SK-N-SH (cell line): ENCODE data around the gene PDZD2. TPM values are rescaled to one million over a fixed set of nuclear protein-coding genes. Genes with fewer than 3 reads are reported as not detected.
A peak's percentile ranks its signal among the peaks of the same experiment; 100 is the strongest.

ENCODE experiments used
- CTCF ChIA-PET: fragments of 300-600, 350-600 bp; formaldehyde crosslinking; extraction: SDS; loops from one replicate; lab custom pipeline; 2021; lab: Yijun Ruan, JAX
- POLR2A ChIA-PET: fragments of 350-600 bp; sonication (Branson Sonifier 250); formaldehyde crosslinking; extraction: SDS; loops from one replicate; lab custom pipeline; 2020; ENCODE audit warnings: antibody characterized with exemption, inconsistent platforms; lab: Yijun Ruan, JAX
- DNase-seq: peaks from one replicate; pipeline ENCODE4 v3.0.0; 2012
- H2AFZ ChIP-seq: fragments of 200-600 bp; sonication (generic); 2 replicates; pipeline ENCODE4 v1.8.1; 2016; ENCODE audit warnings: antibody characterized with exemption, mild to moderate bottlenecking, low read depth
- H3F3A ChIP-seq: fragments of 200-600 bp; sonication (generic); replicated peaks from 2 replicates; pipeline ENCODE3; 2016; ENCODE audit warnings: antibody characterized with exemption, mild to moderate bottlenecking; ENCODE audit not compliant: insufficient read depth
- H3K27ac ChIP-seq, 2 experiments: fragments of 200-500 bp in 1 of 2; fragments of 200-600 bp in 1 of 2; sonication (Bioruptor generic) in 1 of 2; sonication (generic), shearing (Covaris generic) in 1 of 2; 2 replicates each; pipeline versions ENCODE4 v1.5.1 to v1.6.1; 2014 to 2016; ENCODE audit warnings: low read depth in 2 of 2, inconsistent platforms in 1 of 2, low read length in 1 of 2, mild to moderate bottlenecking in 1 of 2, mixed read lengths in 1 of 2
- H3K27me3 ChIP-seq: fragments of 200-600 bp; sonication (generic), shearing (Covaris generic); 2 replicates; pipeline ENCODE4 v1.6.1; 2016; ENCODE audit warnings: mixed run types; ENCODE audit not compliant: insufficient read depth
- H3K36me3 ChIP-seq, 2 experiments: fragments of 200-500 bp in 1 of 2; fragments of 200-600 bp in 1 of 2; sonication (Bioruptor generic) in 1 of 2; sonication (generic) in 1 of 2; replicated peaks in 1 of 2; 2 replicates each; pipeline versions ENCODE3 to v1.5.1; 2014 to 2016; ENCODE audit warnings: low read length in 1 of 2, mild to moderate bottlenecking in 1 of 2; ENCODE audit not compliant: insufficient read depth in 2 of 2, control insufficient read depth in 1 of 2
- H3K4me1 ChIP-seq, 2 experiments: fragments of 200-500 bp in 1 of 2; fragments of 200-600 bp in 1 of 2; sonication (Bioruptor generic) in 1 of 2; sonication (generic), shearing (Covaris generic) in 1 of 2; 2 replicates each; pipeline versions ENCODE4 v1.5.1 to v1.6.1; 2014 to 2016; ENCODE audit warnings: low read depth in 1 of 2, low read length in 1 of 2, mixed run types in 1 of 2; ENCODE audit not compliant: insufficient read depth in 2 of 2, control insufficient read depth in 1 of 2
- H3K4me2 ChIP-seq: fragments of 200-600 bp; sonication (generic), shearing (Covaris generic); 2 replicates; pipeline ENCODE4 v1.6.1; 2017; ENCODE audit warnings: mixed run types
- H3K4me3 ChIP-seq, 2 experiments: fragments of 200-500 bp in 1 of 2; fragments of 200-600 bp in 1 of 2; sonication (Bioruptor generic) in 1 of 2; sonication (generic), shearing (Covaris generic) in 1 of 2; 2 replicates each; pipeline versions ENCODE4 v1.5.1 to v1.8.1; 2014 to 2016; ENCODE audit warnings: low read depth in 2 of 2, inconsistent platforms in 1 of 2, low read length in 1 of 2, mild to moderate bottlenecking in 1 of 2, mixed read lengths in 1 of 2, moderate library complexity in 1 of 2
- H3K79me2 ChIP-seq: fragments of 200-600 bp; sonication (generic); 2 replicates; pipeline ENCODE4 v1.8.1; 2017; ENCODE audit warnings: mild to moderate bottlenecking; ENCODE audit not compliant: insufficient read depth
- H3K9ac ChIP-seq: fragments of 200-600 bp; sonication (generic); 2 replicates; pipeline ENCODE4 v1.6.1; 2017; ENCODE audit warnings: mixed run types
- H3K9me2 ChIP-seq: fragments of 200-600 bp; sonication (generic); 2 replicates; pipeline ENCODE4 v1.6.1; 2017; ENCODE audit warnings: mixed run types
- H3K9me3 ChIP-seq: fragments of 200-600 bp; sonication (generic); 2 replicates; pipeline ENCODE4 v1.6.1; 2017; ENCODE audit warnings: mixed run types, mild to moderate bottlenecking, moderate library complexity
- H4K20me1 ChIP-seq: fragments of 200-600 bp; sonication (generic); 2 replicates; pipeline ENCODE4 v1.6.1; 2017; ENCODE audit warnings: mild to moderate bottlenecking, mixed run types; ENCODE audit not compliant: insufficient read depth
- CHD2 ChIP-seq: fragments of 150-350 bp; IDR thresholded peaks from 2 replicates; pipeline ENCODE4 v1.6.1; 2018; ENCODE audit warnings: low read length; ENCODE audit not compliant: partially characterized antibody
- CTCF ChIP-seq: fragments of 200-600 bp; sonication (generic); IDR thresholded peaks from 2 replicates; pipeline ENCODE4 v1.6.1; 2017; ENCODE audit warnings: antibody characterized with exemption, mild to moderate bottlenecking, moderate library complexity
- ELF1 ChIP-seq: IDR thresholded peaks from 2 replicates; pipeline ENCODE4 v1.4.0; 2012
- EZH2phosphoT487 ChIP-seq: fragments of 200-600 bp; sonication (generic); IDR thresholded peaks from 2 replicates; pipeline ENCODE4 v1.6.1; 2017; ENCODE audit warnings: low read depth, mixed run types, mild to moderate bottlenecking, antibody characterized with exemption, moderate library complexity, borderline replicate concordance
- FOSL2 ChIP-seq: IDR thresholded peaks from 2 replicates; pipeline ENCODE4 v1.4.0; 2012; ENCODE audit warnings: low read depth, mild to moderate bottlenecking, moderate library complexity, borderline replicate concordance
- FOXM1 ChIP-seq: IDR thresholded peaks from 2 replicates; pipeline ENCODE4 v1.4.0; 2012; ENCODE audit warnings: low read depth, mild to moderate bottlenecking
- GATA2 ChIP-seq: sonication (generic); formaldehyde crosslinking; IDR thresholded peaks from 2 replicates; pipeline ENCODE4 v1.5.0; 2020; ENCODE audit warnings: mild to moderate bottlenecking, missing genetic modification reagents
- IRF3 ChIP-seq: fragments of 150-350 bp; IDR thresholded peaks from 2 replicates; pipeline ENCODE4 v1.6.1; 2016; ENCODE audit warnings: mild to moderate bottlenecking, low read depth, low read length
- MAX ChIP-seq: IDR thresholded peaks from 2 replicates; pipeline ENCODE4 v1.4.0; 2012; ENCODE audit warnings: low read depth
- MEF2A ChIP-seq: IDR thresholded peaks from 2 replicates; pipeline ENCODE4 v1.4.0; 2012; ENCODE audit warnings: low read depth, borderline replicate concordance
- MXI1 ChIP-seq: IDR thresholded peaks from 2 replicates; pipeline ENCODE4 v1.6.1; 2012; ENCODE audit warnings: mild to moderate bottlenecking, low read depth, low read length, improper control_type of control experiment
- NRF1 ChIP-seq: IDR thresholded peaks from 2 replicates; pipeline ENCODE4 v1.6.1; 2012; ENCODE audit warnings: low read depth, mild to moderate bottlenecking, low read length
- PBX3 ChIP-seq: IDR thresholded peaks from 2 replicates; pipeline ENCODE4; 2012
- POLR2AphosphoS5 ChIP-seq: IDR thresholded peaks from 2 replicates; pipeline ENCODE4 v1.6.1; 2012; ENCODE audit warnings: low read depth, low read length
- RAD21 ChIP-seq: IDR thresholded peaks from 2 replicates; pipeline ENCODE4 v1.6.1; 2012; ENCODE audit warnings: mild to moderate bottlenecking, low read length
- REST ChIP-seq: IDR thresholded peaks from 2 replicates; pipeline ENCODE4 v1.6.1; 2012; ENCODE audit warnings: mild to moderate bottlenecking, low read depth, low read length, moderate library complexity
- SIN3A ChIP-seq: IDR thresholded peaks from 2 replicates; pipeline ENCODE4 v1.6.1; 2012; ENCODE audit warnings: low read depth, mild to moderate bottlenecking, low read length, moderate library complexity, borderline replicate concordance
- SMC3 ChIP-seq: IDR thresholded peaks from 2 replicates; pipeline ENCODE4 v1.6.1; 2012; ENCODE audit warnings: low read depth, low read length, improper control_type of control experiment
- TCF12 ChIP-seq: IDR thresholded peaks from 2 replicates; pipeline ENCODE4 v1.4.0; 2012
- WGBS: methylation state at CpG from one replicate; pipeline ENCODE4 v1.1.6; 2017; ENCODE audit warnings: low lambda C conversion rate; 5-methylcytosine and 5-hydroxymethylcytosine counted together
- polyA plus RNA-seq, 3 experiments: library from polyadenylated mRNA; depleted of rRNA; stranded (reverse); fragments of >200 nt; gene quantifications; 2 replicates each; pipeline ENCODE4 v1.2.3, GENCODE V29; 2012

Gene PDZD2
- polyA plus RNA-seq, 1 of the 3 experiments (the other 2 are of a cell fraction): 0.13 TPM

- TF ChIP-seq FOSL2 (no peak), POLR2AphosphoS5 (no peak), MXI1 (no peak), FOXM1 (no peak)
- Histone ChIP-seq H3K27me3 (no peaks in the 10 kb centered on the region), H3K4me2 (no peak overlapping the region), H3K9ac (no peak overlapping the region), H3K4me1 (no peaks in the 10 kb centered on the region), H3K4me3 (no peak overlapping the region), H3K79me2 (peaks cover 44% of the 10 kb centered on the region), H3K9me2 (no peaks in the 10 kb centered on the region), H3K36me3 (peaks cover 58 to 67% of the 10 kb centered on the region in 2 experiments), H4K20me1 (peaks cover 5% of the 10 kb centered on the region; the same call in 1 of the 2 replicates), H2AFZ (no peak overlapping the region), H3F3A (peaks cover 5% of the 10 kb centered on the region), H3K9me3 (no peaks in the 10 kb centered on the region), H3K27ac (peak overlapping the region in 1 of 2 experiments; percentile 12; a peak in 1 of 4 replicates)
- POLR2A ChIA-PET: no interaction called here
- 95% methylated on average over 5 of the region's 5 CpGs for WGBS
- CTCF ChIA-PET: interaction anchor here (1.1 to 1.5 kb wide), 2 partner anchors 34 to 301 kb away, joined by 5 to 6 read pairs; no protein-coding TSS in a partner anchor
- no peak for DNase-seq
These were observed 471.3 kb downstream of the PDZD2 start for GRCh38 chr5:32110111-32110696.

GRCh38 chr5:32115985-32116384 lies 477.1 kb downstream of the PDZD2 start:
- H3K9me2 ChIP-seq: no peaks in the 10 kb centered on the region
- peaks cover 18 to 45% of the 10 kb centered on the region in 2 experiments for H3K36me3 ChIP-seq
- H3K4me3 ChIP-seq: no peak overlapping the region
- peaks cover 26% of the 10 kb centered on the region for H3F3A ChIP-seq
- peak overlapping the region in 1 of 2 experiments; percentile 80; a peak in 2 of 4 replicates for H3K27ac ChIP-seq
- DNase-seq: no peak
- no peak overlapping the region for H3K4me2 ChIP-seq
- peaks cover 0 to 14% of the 10 kb centered on the region in 2 experiments; a peak in 1 of 4 replicates for H3K4me1 ChIP-seq
- H3K27me3 ChIP-seq: no peaks in the 10 kb centered on the region
- no peak overlapping the region for H3K9ac ChIP-seq
- peaks cover 70% of the 10 kb centered on the region for H3K79me2 ChIP-seq
- ChIA-PET POLR2A (no interaction called here), CTCF (interaction anchor here (1.3 to 1.9 kb wide), 2 partner anchors 11 to 23 kb away, joined by 5 to 6 read pairs; no protein-coding TSS in a partner anchor)
- no peak overlapping the region for H2AFZ ChIP-seq
- no peaks in the 10 kb centered on the region for H3K9me3 ChIP-seq
- WGBS: 100% methylated on average over 3 of the region's 3 CpGs
- H4K20me1 ChIP-seq: peaks cover 26% of the 10 kb centered on the region
- TF ChIP-seq EZH2phosphoT487 (no peak), FOSL2 (no peak), GATA2 (CRISPR knock-in tag) (no peak), PBX3 (no peak), RAD21 (no peak), SIN3A (no peak), CHD2 (no peak), SMC3 (no peak), IRF3 (no peak), MEF2A (no peak), MAX (no peak), ELF1 (no peak), CTCF (no peak; the same call in 1 of the 2 replicates), MXI1 (no peak), NRF1 (no peak), TCF12 (no peak), REST (no peak)
